Chondrocyte (in vitro differentiated cells): Measurements from ENCODE around the gene INTS1. TPM values are rescaled to one million over a fixed set of nuclear protein-coding genes. Genes with fewer than 3 reads are reported as not detected.

Experiments
- DNase-seq: peaks from one replicate; pipeline ENCODE4 v3.0.0; 2021; ENCODE audit warnings: mixed read lengths, low spot score
- H3K27ac Mint-ChIP-seq: one replicate; pipeline ENCODE4 v1.8.0; 2021; ENCODE audit warnings: mild to moderate bottlenecking, moderate library complexity, mixed read lengths; ENCODE audit not compliant: unreplicated experiment
- H3K27me3 Mint-ChIP-seq: 2 replicates; pipeline ENCODE4 v1.8.0; 2021; ENCODE audit warnings: low read depth, mixed read lengths
- H3K36me3 Mint-ChIP-seq: 2 replicates; pipeline ENCODE4 v1.8.0; 2021; ENCODE audit warnings: low read depth, mixed read lengths
- H3K4me1 Mint-ChIP-seq: 2 replicates; pipeline ENCODE4 v1.8.0; 2021; ENCODE audit warnings: low read depth, mild to moderate bottlenecking, mixed read lengths
- H3K4me3 Mint-ChIP-seq: one replicate; pipeline ENCODE4 v1.8.0; 2021; ENCODE audit warnings: mild to moderate bottlenecking, moderate library complexity, mixed read lengths; ENCODE audit not compliant: unreplicated experiment
- H3K9me3 Mint-ChIP-seq: 2 replicates; pipeline ENCODE4 v1.8.0; 2021; ENCODE audit warnings: low read depth, mixed read lengths
- CTCF ChIP-seq: fragments of 200-600 bp; sonication (generic); IDR thresholded peaks from 2 replicates; pipeline ENCODE4 v1.5.0; 2021; ENCODE audit warnings: antibody characterized with exemption, mild to moderate bottlenecking, moderate library complexity
- total RNA-seq: library from RNA; stranded (reverse); gene quantifications from 3 replicates; pipeline ENCODE4 v1.2.1, GENCODE V29; 2021

INTS1 gene
- total RNA-seq, 1 donor from 2014 or later, result 80.4 TPM

GRCh38 chr7:1496531-1497292 is 7.5 kb downstream of the INTS1 start:
- Mint-ChIP-seq H3K36me3 (peaks cover 21% of the 10 kb centered on the region), H3K27ac (no peak overlapping the region)

GRCh38 chr7:1495564-1496242 is 8.5 kb downstream of the INTS1 start:
- Mint-ChIP-seq H3K27me3 (no peaks in the 10 kb centered on the region), H3K4me3 (no peak overlapping the region), H3K36me3 (peaks cover 25% of the 10 kb centered on the region), H3K9me3 (no peaks in the 10 kb centered on the region), H3K27ac (no peak overlapping the region), H3K4me1 (no peaks in the 10 kb centered on the region)
- TF ChIP-seq CTCF, result no peak
- DNase-seq, result no peak

More at GRCh38 chr7:1496531-1497292, 7.5 kb downstream of the INTS1 start:
- H3K4me3 Mint-ChIP-seq, result no peak overlapping the region
- no peak for DNase-seq
- no peaks in the 10 kb centered on the region for H3K9me3 Mint-ChIP-seq
- TF ChIP-seq CTCF, result no peak
- peaks cover under 1% of the 10 kb centered on the region for H3K4me1 Mint-ChIP-seq
- H3K27me3 Mint-ChIP-seq, result no peaks in the 10 kb centered on the region

- DNase-seq, result no peak
- Mint-ChIP-seq H3K27ac (no peak overlapping the region), H3K36me3 (peaks cover 24% of the 10 kb centered on the region), H3K4me3 (no peak overlapping the region), H3K9me3 (no peaks in the 10 kb centered on the region), H3K4me1 (no peaks in the 10 kb centered on the region), H3K27me3 (no peaks in the 10 kb centered on the region)
- TF ChIP-seq CTCF, result no peak
These were observed 9.2 kb downstream of the INTS1 start for GRCh38 chr7:1494866-1495563.

GRCh38 chr7:1494447-1494846 is 9.7 kb downstream of the INTS1 start:
- peaks cover 24% of the 10 kb centered on the region for H3K36me3 Mint-ChIP-seq

More at GRCh38 chr7:1494447-1494846, 9.7 kb downstream of the INTS1 start:
- no peaks in the 10 kb centered on the region for H3K9me3 Mint-ChIP-seq
- DNase-seq, result no peak
- H3K27ac Mint-ChIP-seq, result no peak overlapping the region
- no peak for TF ChIP-seq CTCF
- H3K27me3 Mint-ChIP-seq, result no peaks in the 10 kb centered on the region
- no peak overlapping the region for H3K4me3 Mint-ChIP-seq
- H3K4me1 Mint-ChIP-seq, result no peaks in the 10 kb centered on the region
